ENCODE measurements around the gene KCND3.
A peak's percentile ranks its signal among the peaks of the same experiment; 100 is the strongest.

Gene KCND3

GRCh38 chr1:111779546-111779945, 209.9 kb downstream of the KCND3 start:
- Histone ChIP-seq H3K4me2 (no peak overlapping the region), H3K27ac (no peak overlapping the region)

GRCh38 chr1:111778541-111779051, 210.9 kb downstream of the KCND3 start:
- no peak for TF ChIP-seq Cebpa-rat (IDR thresholded peaks at IDR 0.05)
- Histone ChIP-seq H3K9ac (no peak overlapping the region), H3K36me3 (no peaks in the 10 kb centered on the region), H3K4me2 (no peak overlapping the region), H3K27me3 (no peaks in the 10 kb centered on the region), H4K20me1 (no peaks in the 10 kb centered on the region; a peak in 1 of 22 replicates), H3K27ac (no peak overlapping the region), H3K4me3 (no peak overlapping the region), H3K4me1 (no peaks in the 10 kb centered on the region), H3K9me3 (replicated peaks in 1 of 11) (no peaks in the 10 kb centered on the region)

More at GRCh38 chr1:111779546-111779945, 209.9 kb downstream of the KCND3 start:
- no peak overlapping the region for H3K4me3 ChIP-seq
- no peaks in the 10 kb centered on the region for H3K9me3 ChIP-seq (replicated peaks in 1 of 11)
- no peaks in the 10 kb centered on the region; a peak in 1 of 22 replicates for H4K20me1 ChIP-seq
- no peak overlapping the region for H3K9ac ChIP-seq
- H3K36me3 ChIP-seq, result no peaks in the 10 kb centered on the region
- no peaks in the 10 kb centered on the region for H3K27me3 ChIP-seq
- H3K4me1 ChIP-seq, result no peaks in the 10 kb centered on the region
- TF ChIP-seq Cebpa-rat (IDR thresholded peaks at IDR 0.05), result no peak

- TF ChIP-seq Cebpa-rat (IDR thresholded peaks at IDR 0.05), result no peak
- no peaks in the 10 kb centered on the region for H3K4me1 ChIP-seq
- no peak overlapping the region for H3K9ac ChIP-seq
- no peak overlapping the region for H3K4me3 ChIP-seq
- no peaks in the 10 kb centered on the region; a peak in 1 of 22 replicates for H4K20me1 ChIP-seq
- no peaks in the 10 kb centered on the region for H3K36me3 ChIP-seq
- H3K27me3 ChIP-seq, result no peaks in the 10 kb centered on the region
- no peak overlapping the region for H3K4me2 ChIP-seq
- no peak overlapping the region for H3K27ac ChIP-seq
- no peaks in the 10 kb centered on the region for H3K9me3 ChIP-seq (replicated peaks in 1 of 11)
These were observed 211.4 kb downstream of the KCND3 start for GRCh38 chr1:111778066-111778465.

GRCh38 chr1:111777301-111777700, 212.2 kb downstream of the KCND3 start:
- Histone ChIP-seq H4K20me1 (no peaks in the 10 kb centered on the region; a peak in 1 of 22 replicates), H3K4me3 (no peak overlapping the region), H3K4me2 (no peak overlapping the region), H3K9ac (no peak overlapping the region), H3K27me3 (no peaks in the 10 kb centered on the region), H3K9me3 (replicated peaks in 1 of 11) (no peaks in the 10 kb centered on the region), H3K4me1 (no peaks in the 10 kb centered on the region), H3K27ac (no peak overlapping the region), H3K36me3 (no peaks in the 10 kb centered on the region; a peak in 1 of 22 replicates)
- TF ChIP-seq Cebpa-rat (IDR thresholded peaks at IDR 0.05), result no peak

- no peak overlapping the region for H3K4me3 ChIP-seq
- H3K27ac ChIP-seq, result no peak overlapping the region
- H3K36me3 ChIP-seq, result no peaks in the 10 kb centered on the region; a peak in 1 of 22 replicates
- no peak for TF ChIP-seq Cebpa-rat (IDR thresholded peaks at IDR 0.05)
- H3K4me2 ChIP-seq, result no peak overlapping the region
- H4K20me1 ChIP-seq, result peaks cover 0 to 1% (median 0%) of the 10 kb centered on the region in 11 experiments; a peak in 1 of 22 replicates
- H3K27me3 ChIP-seq, result no peaks in the 10 kb centered on the region
- H3K9ac ChIP-seq, result no peak overlapping the region
- no peaks in the 10 kb centered on the region for H3K9me3 ChIP-seq (replicated peaks in 1 of 11)
- no peaks in the 10 kb centered on the region for H3K4me1 ChIP-seq
These were observed 212.6 kb downstream of the KCND3 start for GRCh38 chr1:111776861-111777260.

- H3K4me3 ChIP-seq, result no peak overlapping the region
- peaks cover 0 to under 1% (median 0%) of the 10 kb centered on the region in 11 experiments; a peak in 1 of 22 replicates for H3K36me3 ChIP-seq
- no peaks in the 10 kb centered on the region for H3K9me3 ChIP-seq (replicated peaks in 1 of 11)
- H3K9ac ChIP-seq, result no peak overlapping the region
- H3K27ac ChIP-seq, result no peak overlapping the region
- H3K27me3 ChIP-seq, result no peaks in the 10 kb centered on the region
- H4K20me1 ChIP-seq, result peaks cover 0 to 4% (median 0%) of the 10 kb centered on the region in 11 experiments; a peak in 1 of 22 replicates
- no peak overlapping the region for H3K4me2 ChIP-seq
- TF ChIP-seq Cebpa-rat (IDR thresholded peaks at IDR 0.05), result no peak
- H3K4me1 ChIP-seq, result no peaks in the 10 kb centered on the region
These were observed 213.1 kb downstream of the KCND3 start for GRCh38 chr1:111776391-111776790.

- Histone ChIP-seq H3K27me3 (no peaks in the 10 kb centered on the region), H3K4me2 (no peak overlapping the region), H3K4me3 (no peak overlapping the region), H3K9me3 (replicated peaks in 1 of 11) (no peaks in the 10 kb centered on the region), H3K36me3 (peaks cover 0 to 5% (median 0%) of the 10 kb centered on the region in 11 experiments; a peak in 6 of 22 replicates), H3K27ac (no peak overlapping the region), H3K4me1 (no peaks in the 10 kb centered on the region), H4K20me1 (peaks cover 0 to 4% (median 0%) of the 10 kb centered on the region in 11 experiments; a peak in 2 of 22 replicates), H3K9ac (no peak overlapping the region)
- TF ChIP-seq Cebpa-rat (IDR thresholded peaks at IDR 0.05), result no peak
These were observed 213.5 kb downstream of the KCND3 start for GRCh38 chr1:111775966-111776365.

GRCh38 chr1:111770916-111771315, 218.6 kb downstream of the KCND3 start:
- TF ChIP-seq Cebpa-rat (IDR thresholded peaks at IDR 0.05), result no peak
- H3K36me3 ChIP-seq, result peaks cover 28 to 53% (median 41%) of the 10 kb centered on the region in 11 experiments
- no peaks in the 10 kb centered on the region for H3K9me3 ChIP-seq (replicated peaks in 1 of 11)

GRCh38 chr1:111769517-111770146, 219.8 kb downstream of the KCND3 start:
- 0 out of 22 replicates have a peak, but pooled peaks of 1 of the 11 experiments have one; percentile 35 for TF ChIP-seq Cebpa-rat (IDR thresholded peaks at IDR 0.05)
- H3K36me3 ChIP-seq, result peaks cover 41 to 66% (median 54%) of the 10 kb centered on the region in 11 experiments

More at GRCh38 chr1:111770916-111771315, 218.6 kb downstream of the KCND3 start:
- H3K27me3 ChIP-seq, result no peaks in the 10 kb centered on the region
- no peak overlapping the region for H3K27ac ChIP-seq
- peaks cover 0 to 53% (median 37%) of the 10 kb centered on the region in 11 experiments; a peak in 19 of 22 replicates for H4K20me1 ChIP-seq
- no peak overlapping the region for H3K4me3 ChIP-seq
- no peak overlapping the region for H3K9ac ChIP-seq
- H3K4me1 ChIP-seq, result no peaks in the 10 kb centered on the region
- no peak overlapping the region for H3K4me2 ChIP-seq

More at GRCh38 chr1:111769517-111770146, 219.8 kb downstream of the KCND3 start:
- Histone ChIP-seq H3K4me2 (no peak overlapping the region), H4K20me1 (peaks cover 0 to 65% (median 40%) of the 10 kb centered on the region in 11 experiments; a peak in 19 of 22 replicates), H3K9me3 (replicated peaks in 1 of 11) (no peaks in the 10 kb centered on the region), H3K27me3 (no peaks in the 10 kb centered on the region), H3K9ac (0 out of 22 replicates have a peak overlapping the region, but pooled peaks of 2 of the 11 experiments have one; percentile 8 to 9), H3K4me3 (no peak overlapping the region), H3K27ac (peak overlapping the region in 1 of 11 experiments; percentile 26; a peak in 1 of 22 replicates), H3K4me1 (no peaks in the 10 kb centered on the region)
